HEK293T (cell line): ENCODE measurements around the gene NPLOC4.

Source experiments
- HDGF ChIP-seq: fragments of 450-650 bp; IDR thresholded peaks from 2 replicates; pipeline ENCODE4 v1.6.1; 2017; ENCODE audit warnings: antibody characterized with exemption, borderline replicate concordance
- SP1 ChIP-seq: fragments of 450-650 bp; IDR thresholded peaks from 2 replicates; pipeline ENCODE4 v1.6.1; 2017
- TARDBP ChIP-seq: fragments of 450-650 bp; IDR thresholded peaks from 2 replicates; pipeline ENCODE4 v1.6.1; 2016

GRCh38 chr17:81522491-81523401 lies 114.2 kb downstream of the NPLOC4 start:
- no peak for TF ChIP-seq SP1
- TF ChIP-seq TARDBP = no peak
- TF ChIP-seq HDGF = no peak
